NCI-H2107 treated with DMSO at 0.1 percent for 48 hours (cell line): ENCODE data around the gene OR7G3.

Experiments used
- DNase-seq: peaks from one replicate; lab custom pipeline; 2025; ENCODE audit not compliant: unreplicated experiment; lab: John Stamatoyannopoulos, UW

OR7G3 gene

GRCh38 chr19:9126900-9127405, at the start of gene OR7G3:
OR7G3 (minus strand) TSS chr19:9126950; CDS start chr19:9126950, 0 bp downstream.
- DNase-seq: no peak

- DNase-seq: no peak
These were observed 48.6 kb upstream of the OR7G3 start for GRCh38 chr19:9175326-9175725.

- no peak for DNase-seq
These were observed 44.7 kb upstream of the OR7G3 start for GRCh38 chr19:9171393-9171991.

- no peak for DNase-seq
These were observed 40.1 kb upstream of the OR7G3 start for GRCh38 chr19:9166846-9167245.

GRCh38 chr19:9165261-9165660, 38.5 kb upstream of the OR7G3 start:
- no peak for DNase-seq

- DNase-seq: no peak
These were observed 34.7 kb upstream of the OR7G3 start for GRCh38 chr19:9161427-9161826.

- no peak for DNase-seq
These were observed 33.1 kb upstream of the OR7G3 start for GRCh38 chr19:9159891-9160290.

GRCh38 chr19:9156304-9156703, 29.6 kb upstream of the OR7G3 start:
- DNase-seq: no peak

GRCh38 chr19:9155591-9155990, 28.8 kb upstream of the OR7G3 start:
- no peak for DNase-seq

GRCh38 chr19:9151367-9151766, 24.6 kb upstream of the OR7G3 start:
- DNase-seq: no peak

GRCh38 chr19:9150650-9151049, 23.9 kb upstream of the OR7G3 start:
- DNase-seq: no peak

- no peak for DNase-seq
These were observed 23.2 kb upstream of the OR7G3 start for GRCh38 chr19:9149997-9150396.

GRCh38 chr19:9148697-9149096, 21.9 kb upstream of the OR7G3 start:
- no peak for DNase-seq

- DNase-seq: no peak
These were observed 20.1 kb upstream of the OR7G3 start for GRCh38 chr19:9146882-9147281.

- no peak for DNase-seq
These were observed 18.2 kb upstream of the OR7G3 start for GRCh38 chr19:9144920-9145319.

GRCh38 chr19:9140159-9140874, 13.6 kb upstream of the OR7G3 start, which contains the start of gene ZNF317:
ZNF317 (plus strand) TSS chr19:9140397; CDS start chr19:9156017, 15,620 bp downstream.
- peak; percentile 84 for DNase-seq

- DNase-seq: no peak
These were observed 12.9 kb upstream of the OR7G3 start for GRCh38 chr19:9139609-9140158.

- DNase-seq: no peak
These were observed 5.7 kb upstream of the OR7G3 start for GRCh38 chr19:9132422-9132821.

GRCh38 chr19:9130965-9131364, 4.2 kb upstream of the OR7G3 start:
- DNase-seq: no peak

GRCh38 chr19:9128171-9128570, 1.4 kb upstream of the OR7G3 start:
- DNase-seq: no peak

GRCh38 chr19:9116547-9116946, 10.2 kb downstream of the OR7G3 start:
- no peak for DNase-seq

GRCh38 chr19:9115307-9115813, 11.4 kb downstream of the OR7G3 start, which contains the start of gene OR7G1:
OR7G1 (minus strand) TSS chr19:9115763; CDS start chr19:9115763, 0 bp downstream.
- DNase-seq: no peak
